ENCODE results near the gene FHIP1A. TPM values are rescaled to one million over a fixed set of nuclear protein-coding genes. Genes with fewer than 3 reads are reported as not detected.

Gene FHIP1A
- total RNA-seq, 3 donors from 2014 or later: 0.32 to 50.2 (median 22.3) TPM

GRCh38 chr4:151418856-151419255 lies 9.9 kb downstream of the FHIP1A start:
- Histone ChIP-seq H3K36me3 (no peaks in the 10 kb centered on the region), H3K9me3 (no peaks in the 10 kb centered on the region), H3K4me1 (no peaks in the 10 kb centered on the region), H3K4me3 (no peak overlapping the region), H3K27ac (no peak overlapping the region), H3K27me3 (no peaks in the 10 kb centered on the region)
- intact Hi-C loops (cut with DNase I; ENCODE audit: low total_unique reads): no loop called here
- TF ChIP-seq POLR2A (IDR thresholded peaks at IDR 0.05) (no peak), POLR2AphosphoS5 (IDR thresholded peaks at IDR 0.05) (no peak)
- TF ChIP-seq, protein P1, sequence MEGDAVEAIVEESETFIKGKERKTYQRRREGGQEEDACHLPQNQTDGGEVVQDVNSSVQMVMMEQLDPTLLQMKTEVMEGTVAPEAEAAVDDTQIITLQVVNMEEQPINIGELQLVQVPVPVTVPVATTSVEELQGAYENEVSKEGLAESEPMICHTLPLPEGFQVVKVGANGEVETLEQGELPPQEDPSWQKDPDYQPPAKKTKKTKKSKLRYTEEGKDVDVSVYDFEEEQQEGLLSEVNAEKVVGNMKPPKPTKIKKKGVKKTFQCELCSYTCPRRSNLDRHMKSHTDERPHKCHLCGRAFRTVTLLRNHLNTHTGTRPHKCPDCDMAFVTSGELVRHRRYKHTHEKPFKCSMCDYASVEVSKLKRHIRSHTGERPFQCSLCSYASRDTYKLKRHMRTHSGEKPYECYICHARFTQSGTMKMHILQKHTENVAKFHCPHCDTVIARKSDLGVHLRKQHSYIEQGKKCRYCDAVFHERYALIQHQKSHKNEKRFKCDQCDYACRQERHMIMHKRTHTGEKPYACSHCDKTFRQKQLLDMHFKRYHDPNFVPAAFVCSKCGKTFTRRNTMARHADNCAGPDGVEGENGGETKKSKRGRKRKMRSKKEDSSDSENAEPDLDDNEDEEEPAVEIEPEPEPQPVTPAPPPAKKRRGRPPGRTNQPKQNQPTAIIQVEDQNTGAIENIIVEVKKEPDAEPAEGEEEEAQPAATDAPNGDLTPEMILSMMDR (IDR thresholded peaks at IDR 0.05): no peak
- DNase-seq (ENCODE audit: low spot score in 2 of 2): no peak

GRCh38 chr4:151420250-151420807 lies 11.4 kb downstream of the FHIP1A start:
- Histone ChIP-seq H3K4me3 (no peak overlapping the region), H3K36me3 (no peaks in the 10 kb centered on the region), H3K27ac (no peak overlapping the region), H3K27me3 (no peaks in the 10 kb centered on the region), H3K9me3 (no peaks in the 10 kb centered on the region), H3K4me1 (no peaks in the 10 kb centered on the region)
- intact Hi-C loops (cut with DNase I; ENCODE audit: low total_unique reads): no loop called here
- DNase-seq (ENCODE audit: low spot score in 2 of 2): no peak
- TF ChIP-seq POLR2A (IDR thresholded peaks at IDR 0.05) (no peak), POLR2AphosphoS5 (IDR thresholded peaks at IDR 0.05) (no peak)
- TF ChIP-seq, protein P1 (IDR thresholded peaks at IDR 0.05): no peak

DNA sequence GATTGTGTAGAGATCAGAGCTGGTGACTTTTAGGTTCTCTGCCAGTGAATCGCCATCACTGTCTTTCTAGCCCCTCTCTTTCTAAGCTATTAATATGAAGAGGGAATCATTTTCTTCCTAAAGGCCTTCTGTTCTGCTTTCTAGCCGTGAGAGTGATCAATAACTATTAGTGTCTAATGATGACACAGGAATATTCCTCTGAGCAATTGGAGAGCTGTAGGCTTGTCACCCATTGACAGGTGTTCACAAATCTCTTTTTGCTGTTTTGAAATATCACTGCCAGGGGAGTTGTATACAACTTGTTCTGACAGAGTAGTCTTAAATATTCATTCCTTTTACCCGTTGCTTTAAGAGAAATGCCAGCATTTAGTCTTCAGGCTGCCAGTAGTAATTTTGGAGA lies 13.9 kb downstream of the FHIP1A start:
- TF ChIP-seq, protein P1 (IDR thresholded peaks at IDR 0.05): no peak
- TF ChIP-seq POLR2AphosphoS5 (IDR thresholded peaks at IDR 0.05): no peak
- TF ChIP-seq POLR2A (IDR thresholded peaks at IDR 0.05): no peak
- no peaks in the 10 kb centered on the region for H3K9me3 ChIP-seq
- no peaks in the 10 kb centered on the region for H3K36me3 ChIP-seq
- no peaks in the 10 kb centered on the region for H3K4me1 ChIP-seq
- no peak for DNase-seq (ENCODE audit: low spot score in 2 of 2)
- H3K27ac ChIP-seq: no peak overlapping the region
- no peaks in the 10 kb centered on the region for H3K27me3 ChIP-seq
- intact Hi-C loops (cut with DNase I; ENCODE audit: low total_unique reads): no loop called here
- no peak overlapping the region for H3K4me3 ChIP-seq

- Histone ChIP-seq H3K4me3 (no peak overlapping the region), H3K27ac (no peak overlapping the region), H3K4me1 (no peaks in the 10 kb centered on the region), H3K36me3 (no peaks in the 10 kb centered on the region), H3K9me3 (no peaks in the 10 kb centered on the region), H3K27me3 (no peaks in the 10 kb centered on the region)
- intact Hi-C loops (cut with DNase I; ENCODE audit: low total_unique reads): no loop called here
- TF ChIP-seq, protein P1 (IDR thresholded peaks at IDR 0.05): no peak
- TF ChIP-seq POLR2AphosphoS5 (IDR thresholded peaks at IDR 0.05): no peak
- no peak for TF ChIP-seq POLR2A (IDR thresholded peaks at IDR 0.05)
- DNase-seq (ENCODE audit: low spot score in 2 of 2): no peak
Observed at GRCh38 chr4:151426513-151426912, 17.5 kb downstream of the FHIP1A start.

DNA sequence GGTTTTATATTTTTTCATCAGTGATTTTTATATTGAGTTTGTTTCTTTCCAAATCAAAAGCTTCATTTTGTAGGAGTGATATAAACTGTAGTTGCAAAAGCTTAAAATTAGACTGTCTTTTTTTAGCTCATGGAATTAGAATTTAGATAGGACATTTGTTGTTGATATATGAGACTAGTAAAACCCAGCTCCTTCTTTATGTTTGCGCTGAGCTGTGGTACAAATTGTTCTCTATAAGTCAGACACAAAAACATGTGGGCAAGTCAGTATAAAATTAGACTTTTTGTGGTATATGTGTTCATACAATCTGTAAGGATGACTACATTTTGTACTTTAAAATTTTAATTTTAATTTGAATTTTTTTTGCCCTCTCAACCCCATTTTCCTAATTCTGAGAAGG lies 18.3 kb downstream of the FHIP1A start:
- Histone ChIP-seq H3K36me3 (no peaks in the 10 kb centered on the region), H3K27ac (no peak overlapping the region), H3K27me3 (no peaks in the 10 kb centered on the region), H3K4me3 (no peak overlapping the region), H3K4me1 (no peaks in the 10 kb centered on the region), H3K9me3 (no peaks in the 10 kb centered on the region)
- intact Hi-C loops (cut with DNase I; ENCODE audit: low total_unique reads): no loop called here
- TF ChIP-seq POLR2A (IDR thresholded peaks at IDR 0.05) (no peak), POLR2AphosphoS5 (IDR thresholded peaks at IDR 0.05) (no peak)
- TF ChIP-seq, protein P1 (IDR thresholded peaks at IDR 0.05): no peak
- no peak for DNase-seq (ENCODE audit: low spot score in 2 of 2)
